ENCODE results near the gene TBC1D4. TPM values are rescaled to one million over a fixed set of nuclear protein-coding genes. Genes with fewer than 3 reads are reported as not detected.

Gene TBC1D4
- total RNA-seq, 3 donors from 2014 or later = 33.3 to 52.8 (median 40.6) TPM

DNA sequence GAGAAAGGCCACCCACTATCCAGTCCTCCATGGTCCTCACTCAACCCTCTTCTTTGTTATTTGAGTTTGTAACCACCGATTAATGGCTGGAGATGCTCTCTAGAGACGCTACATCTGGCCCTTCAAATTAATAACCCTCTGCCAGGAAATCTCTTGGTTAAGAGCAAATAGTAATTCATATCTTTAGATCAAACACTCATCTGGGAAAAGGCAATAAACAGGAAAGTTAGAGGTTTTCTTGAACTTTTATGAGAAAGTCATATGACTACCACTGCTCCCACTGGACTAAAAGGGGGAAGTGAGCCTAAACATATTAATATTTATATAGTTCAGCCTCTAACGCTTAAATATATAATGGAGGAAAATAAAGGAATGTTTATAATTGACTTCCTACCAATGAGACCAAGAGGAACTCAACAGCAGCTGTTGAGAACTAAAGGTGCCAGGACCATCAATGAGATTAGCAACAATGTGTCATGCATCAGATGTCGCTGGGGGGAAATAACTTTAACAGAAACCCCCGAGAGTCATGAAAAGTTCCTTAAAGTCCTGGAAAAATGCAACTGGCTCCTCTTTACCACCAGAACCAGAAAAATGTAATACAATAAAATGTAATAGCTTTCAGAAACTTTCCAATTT is 2.7 kb downstream of the TBC1D4 start:
- Histone ChIP-seq H3K36me3 (peaks cover 3% of the 10 kb centered on the region), H3K27ac (peak overlapping the region; percentile 46 to 85), H3K9me3 (no peaks in the 10 kb centered on the region), H3K4me3 (peak overlapping the region in 2 of 3 donors; percentile 82 to 94), H3K4me1 (no peaks in the 10 kb centered on the region), H3K27me3 (no peaks in the 10 kb centered on the region)
- DNase-seq (ENCODE audit: low spot score in 2 of 2) = no peak
- intact Hi-C loops (cut with DNase I; ENCODE audit: low total_unique reads) = no loop called here
- TF ChIP-seq CTCF (IDR thresholded peaks at IDR 0.05) (no peak), POLR2A (IDR thresholded peaks at IDR 0.05) (no peak), POLR2AphosphoS5 (IDR thresholded peaks at IDR 0.05) (no peak)

DNA sequence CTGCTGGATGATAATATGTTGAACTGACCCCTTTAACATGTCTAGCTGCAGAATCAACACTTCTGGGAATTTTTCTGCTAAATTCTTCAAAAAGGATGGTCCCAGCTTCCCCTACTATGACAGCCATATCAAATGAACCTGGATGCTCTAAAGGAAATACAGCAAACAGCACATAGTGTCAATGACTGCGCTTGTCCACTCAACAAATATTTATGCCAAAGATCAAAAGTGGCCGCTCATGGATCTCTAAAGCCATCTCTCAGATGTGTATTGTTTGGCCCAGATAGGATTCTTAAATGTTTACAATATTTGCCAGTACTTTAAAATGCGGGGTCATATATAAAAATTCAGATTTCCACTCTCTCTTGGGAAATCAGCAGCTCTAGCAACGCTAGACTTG is 3.3 kb downstream of the TBC1D4 start:
- TF ChIP-seq POLR2A (IDR thresholded peaks at IDR 0.05) = no peak
- no peak for TF ChIP-seq CTCF (IDR thresholded peaks at IDR 0.05)
- no peak for TF ChIP-seq POLR2AphosphoS5 (IDR thresholded peaks at IDR 0.05)
- Histone ChIP-seq H3K4me3 (peak overlapping the region in 2 of 3 donors; percentile 82 to 94), H3K9me3 (no peaks in the 10 kb centered on the region), H3K4me1 (no peaks in the 10 kb centered on the region), H3K27ac (no peak overlapping the region), H3K36me3 (peaks cover 3% of the 10 kb centered on the region), H3K27me3 (no peaks in the 10 kb centered on the region)
- DNase-seq (ENCODE audit: low spot score in 2 of 2) = no peak
- intact Hi-C loops (cut with DNase I; ENCODE audit: low total_unique reads) = no loop called here

- Histone ChIP-seq H3K36me3 (peaks cover 3% of the 10 kb centered on the region), H3K9me3 (no peaks in the 10 kb centered on the region), H3K27ac (no peak overlapping the region), H3K4me1 (no peaks in the 10 kb centered on the region), H3K4me3 (no peak overlapping the region), H3K27me3 (no peaks in the 10 kb centered on the region)
- DNase-seq (ENCODE audit: low spot score in 2 of 2) = no peak
- TF ChIP-seq CTCF (IDR thresholded peaks at IDR 0.05) (no peak), POLR2AphosphoS5 (IDR thresholded peaks at IDR 0.05) (no peak), POLR2A (IDR thresholded peaks at IDR 0.05) (no peak)
- intact Hi-C loops (cut with DNase I; ENCODE audit: low total_unique reads) = no loop called here
Measured at GRCh38 chr13:75474956-75475355, 7.0 kb downstream of the TBC1D4 start.

DNA sequence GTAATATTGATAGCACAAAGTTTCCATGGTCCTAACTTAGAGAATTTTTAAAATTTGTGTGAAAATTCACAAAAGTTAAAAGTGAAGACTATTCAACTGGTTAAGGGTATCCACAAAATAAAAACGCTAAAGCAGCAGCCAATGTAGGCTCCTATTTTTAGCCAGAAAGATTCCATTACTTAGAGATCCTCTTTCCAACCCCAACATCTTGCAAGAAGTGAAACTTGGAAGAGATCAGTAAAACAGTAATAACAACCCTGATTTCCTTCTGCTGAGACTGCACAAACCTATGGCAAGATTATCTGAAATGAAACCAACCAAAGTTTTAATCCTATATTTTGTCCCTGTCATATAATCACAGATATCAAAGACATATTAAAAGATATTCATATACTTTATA is 8.5 kb downstream of the TBC1D4 start:
- peaks cover 3% of the 10 kb centered on the region for H3K36me3 ChIP-seq
- no peak overlapping the region for H3K27ac ChIP-seq
- no peaks in the 10 kb centered on the region for H3K9me3 ChIP-seq
- no peaks in the 10 kb centered on the region for H3K27me3 ChIP-seq
- no peak overlapping the region for H3K4me3 ChIP-seq
- intact Hi-C loops (cut with DNase I; ENCODE audit: low total_unique reads) = no loop called here
- TF ChIP-seq POLR2AphosphoS5 (IDR thresholded peaks at IDR 0.05) = no peak
- TF ChIP-seq CTCF (IDR thresholded peaks at IDR 0.05) = no peak
- no peak for TF ChIP-seq POLR2A (IDR thresholded peaks at IDR 0.05)
- DNase-seq (ENCODE audit: low spot score in 2 of 2) = no peak
- H3K4me1 ChIP-seq = no peaks in the 10 kb centered on the region

- Histone ChIP-seq H3K36me3 (no peaks in the 10 kb centered on the region), H3K27ac (no peak overlapping the region), H3K4me3 (no peak overlapping the region), H3K9me3 (no peaks in the 10 kb centered on the region), H3K27me3 (no peaks in the 10 kb centered on the region), H3K4me1 (no peaks in the 10 kb centered on the region)
- no peak for DNase-seq (ENCODE audit: low spot score in 2 of 2)
- TF ChIP-seq POLR2A (IDR thresholded peaks at IDR 0.05) = no peak
- no peak for TF ChIP-seq CTCF (IDR thresholded peaks at IDR 0.05)
- no peak for TF ChIP-seq POLR2AphosphoS5 (IDR thresholded peaks at IDR 0.05)
- intact Hi-C loops (cut with DNase I; ENCODE audit: low total_unique reads) = no loop called here
Measured at GRCh38 chr13:75470676-75471075, 11.3 kb downstream of the TBC1D4 start.
